ENCODE measurements around the gene C3orf18. TPM values are rescaled to one million over a fixed set of nuclear protein-coding genes. Genes with fewer than 3 reads are reported as not detected.

The C3orf18 gene
- total RNA-seq, 2 experiments from 2014 or later: 3.9 to 5.2 TPM

- Mint-ChIP-seq H3K9me3 (no peaks in the 10 kb centered on the region), H3K36me3 (ENCODE audit: low read depth) (no peaks in the 10 kb centered on the region), H3K4me1 (ENCODE audit: low read depth) (peaks cover 5% of the 10 kb centered on the region), H3K27ac (no peak overlapping the region), H3K27me3 (no peaks in the 10 kb centered on the region), H3K4me3 (no peak overlapping the region)
- no peak for TF ChIP-seq CTCF (IDR thresholded peaks at IDR 0.05)
- ATAC-seq (ENCODE audit: poor library complexity) (no peak), DNase-seq (no peak)
- Histone ChIP-seq H3K4me1 (ENCODE audit: insufficient read depth, low read length) (peaks cover 12% of the 10 kb centered on the region), H3K27me3 (ENCODE audit: control insufficient read depth in 1 of 2, insufficient read depth in 2 of 2, low read length in 2 of 2) (no peaks in the 10 kb centered on the region), H3K4me3 (ENCODE audit: low read length) (no peak overlapping the region), H3K36me3 (ENCODE audit: insufficient read depth, low read length) (no peaks in the 10 kb centered on the region), H3K9me3 (ENCODE audit: control insufficient read depth in 1 of 2, insufficient read depth in 1 of 2, low read length in 2 of 2) (no peaks in the 10 kb centered on the region), H3K27ac (ENCODE audit: low read depth in 1 of 2, low read length in 2 of 2) (no peak overlapping the region)
- CTCF ChIA-PET: no interaction called here
- POLR2A ChIA-PET: interaction anchor here (1.0 kb wide), 1 partner anchor 18 kb away, joined by 3 read pairs; no protein-coding TSS in a partner anchor
- intact Hi-C loops (cut with DNase I, micrococcal nuclease): loop anchor here in 1 of 2 experiments (5.0 kb wide), 1 partner anchor 49 kb away; the partner anchor contains the start of genes C3orf18 and HEMK1
Measured at GRCh38 chr3:50518436-50518835, 49.1 kb downstream of the C3orf18 start.

GRCh38 chr3:50517721-50518206 is 49.8 kb downstream of the C3orf18 start:
- Mint-ChIP-seq H3K27me3 (no peaks in the 10 kb centered on the region), H3K4me3 (no peak overlapping the region), H3K27ac (no peak overlapping the region), H3K4me1 (ENCODE audit: low read depth) (peaks cover 5% of the 10 kb centered on the region), H3K9me3 (no peaks in the 10 kb centered on the region), H3K36me3 (ENCODE audit: low read depth) (no peaks in the 10 kb centered on the region)
- ATAC-seq (ENCODE audit: poor library complexity) (no peak), DNase-seq (no peak)
- no peak for TF ChIP-seq CTCF (IDR thresholded peaks at IDR 0.05)
- Histone ChIP-seq H3K4me3 (ENCODE audit: low read length) (no peak overlapping the region), H3K36me3 (ENCODE audit: insufficient read depth, low read length) (no peaks in the 10 kb centered on the region), H3K4me1 (ENCODE audit: insufficient read depth, low read length) (peaks cover 12% of the 10 kb centered on the region), H3K27ac (ENCODE audit: low read depth in 1 of 2, low read length in 2 of 2) (no peak overlapping the region), H3K9me3 (ENCODE audit: control insufficient read depth in 1 of 2, insufficient read depth in 1 of 2, low read length in 2 of 2) (no peaks in the 10 kb centered on the region), H3K27me3 (ENCODE audit: control insufficient read depth in 1 of 2, insufficient read depth in 2 of 2, low read length in 2 of 2) (no peaks in the 10 kb centered on the region)
- ChIA-PET POLR2A (interaction anchor here (1.0 kb wide), 1 partner anchor 17 kb away, joined by 3 read pairs; no protein-coding TSS in a partner anchor), CTCF (no interaction called here)
- intact Hi-C loops (cut with DNase I, micrococcal nuclease): loop anchor here in 1 of 2 experiments (5.0 kb wide), 1 partner anchor 50 kb away; the partner anchor contains the start of genes C3orf18 and HEMK1

GRCh38 chr3:50516440-50516871 is 51.1 kb downstream of the C3orf18 start:
- no peak for TF ChIP-seq CTCF (IDR thresholded peaks at IDR 0.05)
- no peak overlapping the region for H3K27ac ChIP-seq (ENCODE audit: low read depth in 1 of 2, low read length in 2 of 2)
- no peaks in the 10 kb centered on the region for H3K36me3 Mint-ChIP-seq (ENCODE audit: low read depth)
- intact Hi-C loops (cut with DNase I, micrococcal nuclease): loop anchor here in 1 of 2 experiments (5.0 kb wide), 1 partner anchor 51 kb away; the partner anchor contains the start of genes C3orf18 and HEMK1
- no peak overlapping the region for H3K4me3 ChIP-seq (ENCODE audit: low read length)
- H3K9me3 Mint-ChIP-seq: no peaks in the 10 kb centered on the region
- no peak for DNase-seq
- ATAC-seq (ENCODE audit: poor library complexity): no peak
- no peaks in the 10 kb centered on the region for H3K27me3 Mint-ChIP-seq
- no peaks in the 10 kb centered on the region for H3K36me3 ChIP-seq (ENCODE audit: insufficient read depth, low read length)
- H3K4me3 Mint-ChIP-seq: no peak overlapping the region
- no peak overlapping the region for H3K27ac Mint-ChIP-seq
- no peaks in the 10 kb centered on the region for H3K9me3 ChIP-seq (ENCODE audit: control insufficient read depth in 1 of 2, insufficient read depth in 1 of 2, low read length in 2 of 2)
- H3K4me1 ChIP-seq (ENCODE audit: insufficient read depth, low read length): peaks cover 12% of the 10 kb centered on the region
- H3K4me1 Mint-ChIP-seq (ENCODE audit: low read depth): peaks cover 5% of the 10 kb centered on the region
- H3K27me3 ChIP-seq (ENCODE audit: control insufficient read depth in 1 of 2, insufficient read depth in 2 of 2, low read length in 2 of 2): no peaks in the 10 kb centered on the region
- CTCF ChIA-PET: no interaction called here
- POLR2A ChIA-PET: interaction anchor here (0.7 kb wide), 1 partner anchor 12 kb away, joined by 3 read pairs; no protein-coding TSS in a partner anchor

Data from CD4-positive, alpha-beta T cell (primary cell).